Vagina (tissue), 2 donors: ENCODE measurements around the gene KCNC3.

Experiments
- CTCF ChIP-seq, 3 experiments: fragments of 450-650 bp in 2 of 3; fragments of 200-600 bp in 1 of 3; sonication (generic) in 1 of 3; IDR thresholded peaks; one replicate each; pipeline ENCODE4 v1.5.1; 2017 to 2019; ENCODE audit warnings: antibody characterized with exemption in 3 of 3, mild to moderate bottlenecking in 2 of 3, moderate library complexity in 2 of 3
- POLR2A ChIP-seq, 2 donors: fragments of 450-650 bp; IDR thresholded peaks; one replicate each; pipeline ENCODE4 v1.6.1; 2017; ENCODE audit warnings: antibody characterized with exemption in 2 of 2, mild to moderate bottlenecking in 2 of 2, moderate library complexity in 2 of 2

DNA sequence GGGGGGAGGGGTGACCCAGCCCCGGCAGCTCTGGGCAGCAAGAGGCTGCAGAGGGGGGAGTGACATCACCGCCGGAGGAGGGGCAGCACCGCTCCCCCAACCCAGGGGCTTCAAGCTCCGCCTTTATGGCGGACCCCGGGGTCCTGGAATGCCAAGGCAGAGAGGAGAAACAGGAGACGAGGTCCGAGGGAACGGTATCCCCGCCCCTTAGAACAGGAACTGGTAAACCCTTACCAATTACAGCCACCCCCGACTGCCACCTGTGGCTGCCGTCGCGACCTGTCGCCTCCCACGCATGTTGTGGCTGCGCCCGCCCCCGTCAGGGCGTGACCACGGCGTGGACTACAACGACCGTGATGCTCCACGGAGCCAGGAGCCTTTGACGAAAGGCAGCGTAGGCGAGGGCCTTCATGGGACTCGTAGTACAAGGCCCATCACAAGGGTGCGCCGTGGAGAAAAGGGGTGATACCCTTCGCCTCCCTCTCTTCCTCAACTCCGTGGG is 4.1 kb upstream of the KCNC3 start:
- TF ChIP-seq CTCF (IDR thresholded peaks at IDR 0.05) (no peak), POLR2A (IDR thresholded peaks at IDR 0.05) (no peak)
